HepG2 (cell line): ENCODE measurements around the gene UTP11. TPM values are rescaled to one million over a fixed set of nuclear protein-coding genes. Genes with fewer than 3 reads are reported as not detected.

ENCODE experiments used
- ATAC-seq: fragments of 200-7000 bp; cut with Tn5 transposase; 3 replicates; pipeline ENCODE4 v1.9.1; 2020; ENCODE audit warnings: mild to moderate bottlenecking, moderate library complexity
- BruUV-seq: library from RNA; stranded (reverse); fragments of 400-500 nt; replicated peaks from 2 replicates; lab custom pipeline; 2021; lab: Mats Ljungman, UMichigan
- CTCF ChIA-PET: fragments of 300-600 bp; formaldehyde crosslinking; extraction: SDS; loops from one replicate; lab custom pipeline; 2021; ENCODE audit warnings: low total read pairs, inconsistent platforms, low intra/inter-chr PET ratio; lab: Yijun Ruan, JAX
- POLR2A ChIA-PET: fragments of 350-600 bp; sonication (Branson Sonifier 250); formaldehyde crosslinking; loops from one replicate; lab custom pipeline; 2020; ENCODE audit warnings: antibody characterized with exemption, inconsistent platforms; lab: Yijun Ruan, JAX
- DNase-seq: peaks from one replicate; pipeline ENCODE4 v3.0.0-alpha.2; 2015; ENCODE audit warnings: low spot score
- FAIRE-seq: peaks from 3 replicates; lab custom pipeline; 2011; peaks lifted over from hg19 to GRCh38; lab: Jason Lieb, UNC
- H2AFZ ChIP-seq: one replicate; pipeline ENCODE4 v1.6.1; 2011; ENCODE audit warnings: low read length, inconsistent platforms
- H3K27ac ChIP-seq: fragments of 300-600 bp; 3 replicates; pipeline ENCODE4 v1.8.0; 2011; ENCODE audit warnings: mixed run types, mild to moderate bottlenecking, mixed read lengths, low read length, inconsistent platforms; ENCODE audit not compliant: insufficient read depth; ENCODE audit errors: extremely low read length
- H3K27me3 ChIP-seq, 2 experiments: fragments of 200-600 bp in 1 of 2; 2 replicates in 1 of 2; 3 replicates in 1 of 2; pipeline versions ENCODE4 v1.6.0 to v1.8.0; 2011; ENCODE audit warnings: low read length in 2 of 2, mild to moderate bottlenecking in 2 of 2, moderate library complexity in 2 of 2, inconsistent platforms in 1 of 2; ENCODE audit not compliant: insufficient read depth in 2 of 2, control insufficient read depth in 1 of 2
- H3K36me3 ChIP-seq, 2 experiments: fragments of 200-600 bp in 1 of 2; replicated peaks in 1 of 2; 2 replicates in 1 of 2; 3 replicates in 1 of 2; pipeline versions ENCODE4 v1.5.1 to v1.8.0; 2011; ENCODE audit warnings: low read length in 2 of 2, inconsistent platforms in 1 of 2; ENCODE audit not compliant: insufficient read depth in 2 of 2, control insufficient read depth in 1 of 2
- H3K4me1 ChIP-seq: 2 replicates; pipeline ENCODE4 v1.5.1; 2012; ENCODE audit warnings: low read length, inconsistent platforms; ENCODE audit not compliant: insufficient read depth
- H3K4me2 ChIP-seq: 2 replicates; pipeline ENCODE4 v1.6.0; 2011; ENCODE audit warnings: low read depth, low read length, inconsistent platforms
- H3K4me3 ChIP-seq, 3 experiments: fragments of 200-600 bp in 1 of 3; sonication (generic), shearing (Covaris generic) in 1 of 3; replicated peaks in 1 of 3; 2 replicates each; pipeline ENCODE4 v1.5.1; 2011 to 2016; ENCODE audit warnings: low read length in 3 of 3, inconsistent platforms in 2 of 3, low read depth in 2 of 3, mild to moderate bottlenecking in 2 of 3, control low read depth in 1 of 3, mixed read lengths in 1 of 3; ENCODE audit not compliant: insufficient read depth in 1 of 3
- H3K79me2 ChIP-seq: one replicate; pipeline ENCODE4 v1.6.1; 2011; ENCODE audit warnings: low read length, inconsistent platforms; ENCODE audit not compliant: insufficient read depth
- H3K9ac ChIP-seq: 2 replicates; pipeline ENCODE4 v1.6.0; 2011; ENCODE audit warnings: mild to moderate bottlenecking, low read depth, low read length, inconsistent platforms; ENCODE audit not compliant: insufficient read depth
- H3K9me3 ChIP-seq: 2 replicates; pipeline ENCODE4 v1.5.1; 2012; ENCODE audit warnings: mild to moderate bottlenecking, low read length
- H4K20me1 ChIP-seq: 2 replicates; pipeline ENCODE4 v1.6.0; 2011; ENCODE audit warnings: inconsistent platforms, mild to moderate bottlenecking, low read length, moderate library complexity; ENCODE audit not compliant: insufficient read depth
- ARNTL ChIP-seq: sonication (generic); formaldehyde crosslinking; IDR thresholded peaks from 2 replicates; pipeline ENCODE4 v1.4.0; 2020; ENCODE audit warnings: mild to moderate bottlenecking, missing genetic modification reagents
- CBX2 ChIP-seq, 2 experiments: fragments of 200-600 bp in 1 of 2; sonication (generic); formaldehyde crosslinking in 1 of 2; IDR thresholded peaks; 2 replicates each; pipeline versions ENCODE4 v1.7.0 to v1.8.1; 2018 to 2022; ENCODE audit warnings: low read depth in 2 of 2, low read length in 1 of 2, mild to moderate bottlenecking in 1 of 2, missing genetic modification reagents in 1 of 2
- PRPF4 ChIP-seq: fragments of 200-400 bp; formaldehyde crosslinking; IDR thresholded peaks from 2 replicates; pipeline ENCODE4 v1.6.1; 2016; ENCODE audit warnings: low read length, low read depth; ENCODE audit not compliant: poor library complexity, severe bottlenecking
- RAD21 ChIP-seq: fragments of 450-650 bp; formaldehyde crosslinking; IDR thresholded peaks from 2 replicates; pipeline ENCODE4 v1.5.0; 2020; ENCODE audit warnings: mild to moderate bottlenecking
- TBX3 ChIP-seq: fragments of 450-650 bp; IDR thresholded peaks from 2 replicates; pipeline ENCODE4 v1.6.1; 2017; ENCODE audit warnings: antibody characterized with exemption, mild to moderate bottlenecking, inconsistent platforms, borderline replicate concordance
- YEATS4 ChIP-seq: sonication (generic); formaldehyde crosslinking; IDR thresholded peaks from 2 replicates; pipeline ENCODE4 v1.4.0; 2020; ENCODE audit warnings: missing genetic modification reagents, borderline replicate concordance
- ZNF3 ChIP-seq: IDR thresholded peaks from 2 replicates; pipeline ENCODE4 v1.7.0; 2017; ENCODE audit warnings: inconsistent platforms
- ZNF598 ChIP-seq: sonication (generic); formaldehyde crosslinking; IDR thresholded peaks from 2 replicates; pipeline ENCODE4 v1.5.1; 2020; ENCODE audit warnings: mild to moderate bottlenecking, missing genetic modification reagents, borderline replicate concordance
- ZNF780A ChIP-seq: sonication (generic); formaldehyde crosslinking; IDR thresholded peaks from 2 replicates; pipeline ENCODE4 v1.8.0; 2022; ENCODE audit warnings: mild to moderate bottlenecking, missing genetic modification reagents, moderate library complexity
- ZNF878 ChIP-seq: sonication (generic); formaldehyde crosslinking; IDR thresholded peaks from 2 replicates; pipeline ENCODE4 v1.8.1; 2023; ENCODE audit warnings: mild to moderate bottlenecking, missing genetic modification reagents, moderate library complexity
- WGBS: methylation state at CpG from one replicate; pipeline ENCODE4 v1.1.6; 2017; ENCODE audit warnings: low lambda C conversion rate; 5-methylcytosine and 5-hydroxymethylcytosine counted together
- in situ Hi-C: cut with HindIII; loops from 2 replicates; pipeline ENCODE4 v1.10.0; 2017; ENCODE audit warnings: low pct_unique_long_range_greater_than_20kb; ENCODE audit not compliant: extremely low pct_ligation_motif_present
- intact Hi-C: fragments of 100-400 bp; cut with micrococcal nuclease; formaldehyde crosslinking; loops from one replicate; pipeline ENCODE4 v1.10.0; 2022; ENCODE audit not compliant: unreplicated experiment
- polyA plus RNA-seq, 8 experiments: library from polyadenylated mRNA; depleted of rRNA in 3 of 8; stranded (reverse) in 7 of 8; unstranded in 1 of 8; fragments of >200 nt; fragmentation: Illumina TruSeq in 4 of 8; extraction: Trizol in 4 of 8; gene quantifications; 2 replicates each; pipeline versions ENCODE4 v1.2.1 to v1.2.3, GENCODE V29; 2011 to 2016; ENCODE audit warnings: low read depth in 4 of 8, missing spikeins in 1 of 8, mixed read lengths in 1 of 8; ENCODE audit not compliant: insufficient read depth in 1 of 8
- total RNA-seq, 5 experiments: library from RNA; depleted of rRNA; stranded (reverse); fragments of >200 nt; fragmentation: Illumina TruSeq; extraction: Trizol; gene quantifications; 2 replicates each; pipeline ENCODE4 v1.2.3, GENCODE V29; 2016; ENCODE audit warnings: low read depth in 1 of 5
- TF ChIP-seq, protein P1 (sequence below): sonication (generic); formaldehyde crosslinking; IDR thresholded peaks from 2 replicates; pipeline ENCODE4 v1.4.0; 2020; ENCODE audit warnings: mild to moderate bottlenecking, missing genetic modification reagents
- TF ChIP-seq, protein P2 (sequence below): sonication (generic); formaldehyde crosslinking; IDR thresholded peaks from 2 replicates; pipeline ENCODE4 v1.8.1; 2023; ENCODE audit warnings: mild to moderate bottlenecking, moderate library complexity, missing genetic modification reagents
- TF ChIP-seq, protein P3 (sequence below): sonication (generic); formaldehyde crosslinking; IDR thresholded peaks from 2 replicates; pipeline ENCODE4 v1.4.0; 2020; ENCODE audit warnings: mild to moderate bottlenecking, missing genetic modification reagents

Gene UTP11
- total and polyA plus RNA-seq, 2 of the 13 experiments (the other 11 are each of a cell fraction or from before 2014, with no cell fraction given), result 13.5 to 44.8 TPM

DNA sequence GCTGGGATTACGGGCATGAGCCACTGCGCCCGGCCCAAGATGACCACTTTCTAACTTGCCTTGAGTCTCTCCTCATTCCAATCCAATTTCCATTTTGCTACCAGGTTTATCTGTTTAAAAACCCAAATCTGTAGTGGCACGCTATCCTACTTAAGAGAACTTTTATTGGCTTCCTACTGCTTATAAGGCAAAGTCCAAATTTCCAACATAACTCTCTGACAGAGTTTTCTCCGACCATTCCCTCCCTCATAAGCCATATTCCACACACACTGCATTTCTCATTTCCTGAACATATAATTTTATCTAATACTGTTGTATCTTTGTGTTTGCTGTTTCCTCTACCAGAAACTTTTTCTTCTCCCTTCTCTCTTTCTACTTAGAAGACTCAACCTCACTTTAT, 38.0 kb upstream of the UTP11 start:
- H3K9me3 ChIP-seq, result no peaks in the 10 kb centered on the region
- peaks cover 17 to 51% of the 10 kb centered on the region in 2 experiments for H3K36me3 ChIP-seq
- no peak overlapping the region for H3K4me3 ChIP-seq
- POLR2A ChIA-PET, result no interaction called here
- no peak for TF ChIP-seq YEATS4
- TF ChIP-seq ZNF780A (CRISPR knock-in tag), result no peak
- no peak for TF ChIP-seq ARNTL
- TF ChIP-seq PRPF4, result no peak
- TF ChIP-seq, protein P1, sequence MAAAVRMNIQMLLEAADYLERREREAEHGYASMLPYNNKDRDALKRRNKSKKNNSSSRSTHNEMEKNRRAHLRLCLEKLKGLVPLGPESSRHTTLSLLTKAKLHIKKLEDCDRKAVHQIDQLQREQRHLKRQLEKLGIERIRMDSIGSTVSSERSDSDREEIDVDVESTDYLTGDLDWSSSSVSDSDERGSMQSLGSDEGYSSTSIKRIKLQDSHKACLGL (CRISPR knock-in tag), result no peak
- TF ChIP-seq, protein P2, sequence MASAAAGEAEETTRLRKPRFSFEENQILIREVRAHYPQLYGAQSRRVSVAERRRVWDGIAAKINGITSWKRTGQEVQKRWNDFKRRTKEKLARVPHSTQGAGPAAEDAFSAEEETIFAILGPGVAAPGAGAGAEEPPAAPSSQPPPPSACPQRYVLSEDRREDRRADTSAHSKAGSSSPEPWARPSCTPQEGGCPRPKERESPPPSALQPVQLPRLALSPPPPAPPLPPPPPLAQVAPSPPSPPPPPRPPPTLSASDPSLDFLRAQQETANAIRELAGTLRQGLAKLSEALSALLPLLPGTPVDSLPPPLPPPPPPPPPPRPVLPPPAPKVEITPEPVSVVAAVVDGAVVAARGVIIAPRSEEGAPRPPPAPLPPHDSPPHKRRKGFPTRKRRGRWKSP (CRISPR knock-in tag), result no peak
- TF ChIP-seq ZNF878 (CRISPR knock-in tag), result no peak
- TF ChIP-seq ZNF598 (CRISPR knock-in tag), result no peak
- no peak for TF ChIP-seq ZNF3
- no peak for TF ChIP-seq CBX2 (IDR thresholded peaks at IDR 0.05; ENCODE audit: low read depth, low read length)
- TF ChIP-seq CBX2 (CRISPR knock-in tag; IDR thresholded peaks at IDR 0.05; ENCODE audit: low read depth), result no peak
- TF ChIP-seq TBX3, result no peak
- TF ChIP-seq, protein P3, sequence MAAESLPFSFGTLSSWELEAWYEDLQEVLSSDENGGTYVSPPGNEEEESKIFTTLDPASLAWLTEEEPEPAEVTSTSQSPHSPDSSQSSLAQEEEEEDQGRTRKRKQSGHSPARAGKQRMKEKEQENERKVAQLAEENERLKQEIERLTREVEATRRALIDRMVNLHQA, result no peak
- no peak for TF ChIP-seq RAD21 (CRISPR knock-in tag)
- H3K4me1 ChIP-seq, result no peaks in the 10 kb centered on the region
- 98% methylated on average over 5 of the region's 5 CpGs for WGBS
- no TSS peak for BruUV-seq
- H3K4me2 ChIP-seq, result no peak overlapping the region
- H3K27ac ChIP-seq, result no peak overlapping the region
- DNase-seq (no peak), FAIRE-seq (no peak), ATAC-seq (no peak)
- H2AFZ ChIP-seq, result no peak overlapping the region
- intact Hi-C loops (no loop called here), in situ Hi-C loops (no loop called here)
- CTCF ChIA-PET, result interaction anchor here (1.5 to 2.1 kb wide), 2 partner anchors 55 to 84 kb away, joined by 8 to 23 read pairs; no protein-coding TSS in a partner anchor
- H4K20me1 ChIP-seq, result no peaks in the 10 kb centered on the region
- no peaks in the 10 kb centered on the region for H3K79me2 ChIP-seq
- no peaks in the 10 kb centered on the region for H3K27me3 ChIP-seq
- no peak overlapping the region for H3K9ac ChIP-seq
